UCSD-AML1 (cell line): ENCODE results near the gene KIF4B.
"Not testable (repeated sequence)": the region's sequence is repeated elsewhere in the genome, so short reads cannot be mapped to it uniquely, and the experiment has no call there.

Source experiments
- DNase-seq: peaks from one replicate; lab custom pipeline; 2025; ENCODE audit not compliant: unreplicated experiment; lab: John Stamatoyannopoulos, UW

The KIF4B gene

GRCh38 chr5:155013526-155013925 lies at the start of gene KIF4B:
Gene KIF4B, plus strand, starts transcription at chr5:155013755. Its CDS starts 105 bp downstream, at chr5:155013860.
- no peak for DNase-seq

- no peak for DNase-seq
Measured at GRCh38 chr5:154966081-154966841, 47.3 kb upstream of the KIF4B start.

GRCh38 chr5:154966874-154967273 lies 46.7 kb upstream of the KIF4B start:
- DNase-seq: no peak

GRCh38 chr5:154967421-154968024 lies 46.0 kb upstream of the KIF4B start:
- DNase-seq: no peak

GRCh38 chr5:154968953-154969352 lies 44.6 kb upstream of the KIF4B start:
- no peak for DNase-seq

- DNase-seq: no peak
Measured at GRCh38 chr5:154970759-154971158, 42.8 kb upstream of the KIF4B start.

GRCh38 chr5:154971501-154971900 lies 42.1 kb upstream of the KIF4B start:
- DNase-seq: no peak

- peak; percentile 14 for DNase-seq
Measured at GRCh38 chr5:154972476-154973080, 41.0 kb upstream of the KIF4B start.

- not testable (repeated sequence) for DNase-seq
Measured at GRCh38 chr5:154976082-154976481, 37.5 kb upstream of the KIF4B start.

GRCh38 chr5:154977409-154977808 lies 36.1 kb upstream of the KIF4B start:
- no peak for DNase-seq

GRCh38 chr5:154978294-154978693 lies 35.3 kb upstream of the KIF4B start:
- DNase-seq: not testable (repeated sequence)

- DNase-seq: no peak
Measured at GRCh38 chr5:154984946-154985516, 28.5 kb upstream of the KIF4B start.

- no peak for DNase-seq
Measured at GRCh38 chr5:154986151-154986550, 27.4 kb upstream of the KIF4B start.

- no peak for DNase-seq
Measured at GRCh38 chr5:154989626-154990025, 23.9 kb upstream of the KIF4B start.

- DNase-seq: no peak
Measured at GRCh38 chr5:154993461-154993860, 20.1 kb upstream of the KIF4B start.

GRCh38 chr5:154995679-154996078 lies 17.9 kb upstream of the KIF4B start:
- no peak for DNase-seq

- DNase-seq: no peak
Measured at GRCh38 chr5:154997746-154998145, 15.8 kb upstream of the KIF4B start.

- DNase-seq: no peak
Measured at GRCh38 chr5:154999865-155000264, 13.7 kb upstream of the KIF4B start.

- DNase-seq: no peak
Measured at GRCh38 chr5:155001523-155001922, 12.0 kb upstream of the KIF4B start.

GRCh38 chr5:155002722-155003121 lies 10.8 kb upstream of the KIF4B start:
- not testable (repeated sequence) for DNase-seq

- peak; percentile 62 for DNase-seq
Measured at GRCh38 chr5:155004138-155004744, 9.3 kb upstream of the KIF4B start.
